GM18858 (cell line): ENCODE results near the gene STARD4.
A peak's percentile ranks its signal among the peaks of the same experiment; 100 is the strongest.

Source experiments
- ATAC-seq: cut with Tn5 transposase; IDR thresholded peaks from one replicate; pipeline ENCODE4 v1.9.1; 2021; ENCODE audit not compliant: unreplicated experiment

STARD4 gene

GRCh38 chr5:111478266-111478665 is 34.1 kb downstream of the STARD4 start:
- ATAC-seq = no peak

DNA sequence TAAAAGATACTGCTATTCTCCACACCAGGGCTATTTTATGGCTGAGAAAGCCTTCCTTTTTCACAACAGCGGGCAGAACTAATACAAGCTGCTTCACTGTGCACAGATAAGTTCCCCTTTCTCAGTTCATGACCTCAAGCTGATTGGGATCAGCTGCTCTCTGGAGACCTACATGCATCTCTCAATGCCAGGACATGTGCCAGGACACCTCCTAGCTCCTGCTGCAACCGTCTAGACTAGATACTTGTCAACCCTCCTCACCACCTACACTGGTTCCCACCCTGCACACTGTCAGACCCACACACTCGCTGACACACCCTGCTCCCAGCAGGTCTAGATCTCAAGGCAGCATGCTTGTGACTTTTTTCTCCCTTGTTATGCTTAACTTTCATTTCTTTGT is 39.8 kb downstream of the STARD4 start:
- peak; percentile 68 for ATAC-seq

- ATAC-seq = no peak
These were observed 40.2 kb downstream of the STARD4 start for GRCh38 chr5:111472096-111472495.

- ATAC-seq = no peak
These were observed 42.4 kb downstream of the STARD4 start for GRCh38 chr5:111469903-111470302.

- no peak for ATAC-seq
These were observed 42.9 kb downstream of the STARD4 start for GRCh38 chr5:111469293-111469896.

- ATAC-seq = no peak
These were observed 49.0 kb downstream of the STARD4 start for GRCh38 chr5:111463311-111463710.

GRCh38 chr5:111461934-111462333 is 50.4 kb downstream of the STARD4 start:
- no peak for ATAC-seq

DNA sequence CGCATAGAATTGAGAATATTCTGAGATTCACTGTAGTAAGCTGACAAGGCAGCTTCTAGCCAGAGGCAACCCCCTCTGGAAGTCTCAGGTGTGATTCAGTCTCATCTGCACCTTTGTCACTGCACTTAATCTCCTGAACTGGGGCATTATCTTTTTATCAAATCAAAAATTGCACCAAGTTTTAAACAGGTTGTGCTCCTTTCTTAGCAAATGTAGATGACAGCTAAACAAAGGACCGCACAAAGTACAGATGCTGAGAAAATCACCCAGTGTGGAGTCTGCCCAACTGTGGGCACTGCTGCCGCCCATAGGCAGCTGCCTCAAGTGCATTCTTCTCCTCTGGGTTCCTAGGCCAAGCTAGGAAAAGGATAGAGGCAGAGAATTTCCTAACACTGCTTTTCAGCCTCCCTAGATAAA is 51.1 kb downstream of the STARD4 start:
- ATAC-seq = no peak

DNA sequence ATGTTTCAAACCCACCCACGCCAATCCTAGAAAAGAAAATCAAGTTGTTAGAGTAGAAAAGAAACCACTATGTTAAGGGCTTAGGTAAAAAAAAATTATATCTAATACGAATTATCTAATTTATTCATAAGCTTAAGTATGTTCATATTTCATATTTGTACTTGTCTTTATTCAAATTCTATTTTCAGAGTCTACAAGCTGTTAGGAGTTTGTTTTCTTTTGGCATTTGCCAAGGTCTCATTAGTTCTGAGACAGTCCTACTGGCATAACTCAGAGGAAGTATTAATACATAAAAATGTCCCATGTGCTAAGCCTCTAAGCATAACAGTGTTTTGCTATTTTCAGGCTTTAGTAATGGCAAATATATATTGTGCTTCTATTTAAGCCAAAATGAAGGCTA is 57.6 kb downstream of the STARD4 start:
- no peak for ATAC-seq

DNA sequence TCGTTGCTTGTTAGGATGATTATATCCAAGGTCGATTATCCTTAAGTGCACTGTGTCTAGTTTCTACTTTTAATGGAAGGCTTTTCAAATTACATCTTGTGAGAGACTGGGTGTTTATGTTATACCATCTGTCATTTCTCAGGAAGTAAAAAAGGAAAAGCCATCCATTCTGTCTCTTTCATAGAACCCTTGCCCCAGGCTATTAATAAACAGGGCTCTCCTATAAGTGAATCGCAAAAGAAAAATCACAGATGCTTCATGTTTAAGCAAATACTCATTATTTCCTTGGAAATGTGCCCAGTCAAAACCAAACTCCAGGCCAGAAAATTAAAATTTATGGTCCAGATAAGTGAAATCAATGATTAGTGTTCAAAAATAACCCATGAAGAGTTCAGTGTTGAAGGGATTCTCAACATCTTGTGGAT is 58.1 kb downstream of the STARD4 start:
- no peak for ATAC-seq

DNA sequence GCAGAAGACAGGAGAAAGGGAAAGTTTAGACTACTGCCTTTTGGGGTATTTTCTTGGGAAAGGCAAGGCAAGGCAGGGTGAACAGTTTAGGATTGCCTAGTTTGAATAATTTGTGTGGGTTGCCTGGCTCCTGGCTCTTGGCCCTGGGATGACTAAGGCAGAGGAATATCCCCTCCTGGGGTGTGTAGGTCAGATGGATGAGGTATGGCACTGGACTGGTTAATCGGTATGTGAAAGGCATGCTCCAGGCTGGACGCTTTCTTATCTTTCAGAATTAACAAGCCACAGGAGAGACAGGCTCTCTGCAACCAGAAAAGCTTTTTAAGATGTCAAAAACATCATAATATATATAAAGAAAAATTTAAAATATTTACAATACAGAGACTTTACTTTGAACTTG is 58.6 kb downstream of the STARD4 start:
- ATAC-seq = no peak

GRCh38 chr5:111453295-111453694 is 59.0 kb downstream of the STARD4 start:
- ATAC-seq = no peak

- ATAC-seq = no peak
These were observed 64.5 kb downstream of the STARD4 start for GRCh38 chr5:111447822-111448221.

- no peak for ATAC-seq
These were observed 65.2 kb downstream of the STARD4 start for GRCh38 chr5:111447099-111447498.
